CD4-positive, alpha-beta T cell treated with Interleukin-6 at 100 ng/mL for 8 hours (primary cell): ENCODE results near the gene EXOC2.

ENCODE experiments used
- DNase-seq: peaks from one replicate; pipeline ENCODE4 v3.0.0-alpha.2; 2020; ENCODE audit warnings: mixed read lengths, low spot score

The EXOC2 gene, protein sequence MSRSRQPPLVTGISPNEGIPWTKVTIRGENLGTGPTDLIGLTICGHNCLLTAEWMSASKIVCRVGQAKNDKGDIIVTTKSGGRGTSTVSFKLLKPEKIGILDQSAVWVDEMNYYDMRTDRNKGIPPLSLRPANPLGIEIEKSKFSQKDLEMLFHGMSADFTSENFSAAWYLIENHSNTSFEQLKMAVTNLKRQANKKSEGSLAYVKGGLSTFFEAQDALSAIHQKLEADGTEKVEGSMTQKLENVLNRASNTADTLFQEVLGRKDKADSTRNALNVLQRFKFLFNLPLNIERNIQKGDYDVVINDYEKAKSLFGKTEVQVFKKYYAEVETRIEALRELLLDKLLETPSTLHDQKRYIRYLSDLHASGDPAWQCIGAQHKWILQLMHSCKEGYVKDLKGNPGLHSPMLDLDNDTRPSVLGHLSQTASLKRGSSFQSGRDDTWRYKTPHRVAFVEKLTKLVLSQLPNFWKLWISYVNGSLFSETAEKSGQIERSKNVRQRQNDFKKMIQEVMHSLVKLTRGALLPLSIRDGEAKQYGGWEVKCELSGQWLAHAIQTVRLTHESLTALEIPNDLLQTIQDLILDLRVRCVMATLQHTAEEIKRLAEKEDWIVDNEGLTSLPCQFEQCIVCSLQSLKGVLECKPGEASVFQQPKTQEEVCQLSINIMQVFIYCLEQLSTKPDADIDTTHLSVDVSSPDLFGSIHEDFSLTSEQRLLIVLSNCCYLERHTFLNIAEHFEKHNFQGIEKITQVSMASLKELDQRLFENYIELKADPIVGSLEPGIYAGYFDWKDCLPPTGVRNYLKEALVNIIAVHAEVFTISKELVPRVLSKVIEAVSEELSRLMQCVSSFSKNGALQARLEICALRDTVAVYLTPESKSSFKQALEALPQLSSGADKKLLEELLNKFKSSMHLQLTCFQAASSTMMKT

GRCh38 chr6:692858-693722 is at the start of gene EXOC2:
EXOC2 (minus strand) TSS chr6:693139; CDS start chr6:637818, 55,321 bp downstream.
- DNase-seq = peak; percentile 78

DNA sequence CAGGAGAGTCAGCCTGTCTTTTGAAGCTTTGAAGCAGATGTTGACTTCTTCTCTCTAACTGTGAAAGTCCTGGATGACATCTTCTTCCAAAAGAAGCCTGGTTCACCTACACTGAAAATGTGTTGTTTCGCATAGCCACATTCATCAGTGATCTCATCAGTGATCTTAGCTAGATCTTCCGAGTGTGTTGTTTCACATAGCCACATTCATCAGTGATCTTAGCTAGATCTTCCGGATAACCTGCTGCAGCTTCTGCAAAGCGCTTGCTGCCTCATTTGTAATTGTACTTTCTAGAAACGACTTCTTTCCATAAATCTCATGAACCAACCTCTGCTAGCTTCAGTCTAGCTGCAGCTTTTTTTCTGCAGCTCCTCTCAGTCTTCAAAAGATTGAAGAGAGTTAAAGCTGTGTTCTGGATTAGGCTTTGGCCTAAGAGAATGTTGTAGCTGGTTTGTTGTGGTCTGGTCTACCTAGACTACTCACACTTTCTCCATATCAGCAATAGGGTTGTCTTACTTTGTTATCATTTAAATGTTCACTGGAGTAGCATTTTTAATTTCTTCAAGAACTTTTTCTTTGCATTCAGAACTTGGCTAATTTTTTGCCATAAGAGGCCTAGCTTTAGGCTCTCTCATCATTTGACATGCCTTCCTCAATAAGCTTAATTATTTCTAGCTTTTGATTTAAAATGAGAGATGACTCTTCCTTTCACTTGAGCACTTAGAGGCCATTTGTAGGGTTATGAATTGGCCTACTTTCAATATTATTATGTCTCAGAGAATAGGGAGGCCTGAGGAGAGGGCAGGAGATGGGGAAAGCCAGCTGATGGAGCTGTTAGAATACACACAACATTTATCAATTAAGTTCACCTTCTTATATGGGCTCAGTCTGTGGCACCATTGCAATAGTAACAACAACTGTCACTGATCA is 48.7 kb upstream of the EXOC2 start:
- no peak for DNase-seq

DNA sequence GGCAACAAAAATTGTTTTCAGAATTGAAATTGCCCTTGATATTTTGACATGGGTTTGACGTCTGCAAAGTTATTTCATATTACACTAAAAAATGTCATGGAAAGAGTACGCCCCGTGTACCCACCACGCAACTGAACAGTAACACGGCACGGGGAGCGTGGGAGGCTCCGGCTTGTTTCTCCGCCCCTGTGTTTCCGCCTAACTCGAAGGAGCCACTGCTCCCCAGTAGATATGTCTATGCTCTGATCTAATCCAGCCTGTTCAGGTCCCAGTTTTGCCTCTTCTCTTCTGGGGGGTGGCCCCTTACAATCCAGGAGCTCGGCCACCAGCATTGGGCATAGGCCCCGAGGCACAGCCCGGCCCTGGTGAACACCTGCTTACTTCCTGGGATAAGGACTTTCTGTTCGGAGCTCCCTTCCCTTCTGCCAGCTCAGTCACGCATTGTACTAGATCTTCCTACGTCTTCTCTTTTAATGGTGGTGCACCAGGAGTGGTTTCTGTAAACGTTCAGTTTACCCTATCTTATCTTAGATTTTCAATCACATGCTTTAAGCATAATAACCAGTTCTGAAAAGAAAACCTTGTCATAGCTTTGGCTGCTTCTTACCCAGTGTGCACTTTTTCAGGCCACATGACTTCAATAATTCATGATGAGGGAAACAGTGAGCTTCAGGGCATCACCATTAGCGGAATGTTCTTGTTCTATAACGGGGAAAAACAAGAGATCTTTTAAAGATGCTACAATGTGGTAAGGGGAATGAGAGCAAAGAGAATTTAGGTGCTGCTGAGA is 43.9 kb upstream of the EXOC2 start:
- no peak for DNase-seq

- DNase-seq = no peak
Observed at GRCh38 chr6:733431-734219, 40.7 kb upstream of the EXOC2 start.

- DNase-seq = no peak
Observed at GRCh38 chr6:731924-732323, 39.0 kb upstream of the EXOC2 start.

DNA sequence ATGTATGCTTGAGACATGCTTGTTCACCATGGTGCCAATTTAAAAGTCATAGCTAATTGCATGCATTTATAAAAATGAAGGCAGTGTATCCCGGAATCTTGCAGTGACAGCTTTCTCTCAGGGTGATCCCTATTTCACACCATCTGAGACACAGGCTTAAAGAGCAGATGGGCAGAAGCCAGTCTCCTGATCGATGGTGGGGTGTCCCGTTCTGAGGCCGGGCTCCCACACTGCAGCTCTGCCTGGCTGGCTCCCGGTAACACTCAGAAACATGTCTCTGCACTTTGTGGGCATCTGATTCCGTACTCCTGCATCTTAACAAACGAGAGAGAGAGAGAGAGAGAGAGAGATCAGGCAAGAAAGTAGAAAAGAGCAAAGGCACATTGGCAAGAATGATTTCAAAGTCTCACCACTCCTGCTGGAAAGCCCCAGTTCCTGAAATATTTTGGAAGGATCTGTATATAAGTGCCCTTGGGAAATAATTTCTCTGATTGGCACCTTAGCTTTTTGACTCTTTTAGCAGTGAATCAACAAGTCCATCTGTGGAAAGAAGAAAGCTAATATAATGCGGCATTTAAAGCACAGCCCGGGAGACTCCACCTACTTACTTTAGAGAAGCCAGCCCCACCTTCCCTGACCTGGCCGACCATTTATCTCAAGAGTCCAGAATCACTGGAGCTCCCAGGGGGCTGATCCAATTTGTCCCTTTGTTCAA is 36.8 kb upstream of the EXOC2 start:
- no peak for DNase-seq

DNA sequence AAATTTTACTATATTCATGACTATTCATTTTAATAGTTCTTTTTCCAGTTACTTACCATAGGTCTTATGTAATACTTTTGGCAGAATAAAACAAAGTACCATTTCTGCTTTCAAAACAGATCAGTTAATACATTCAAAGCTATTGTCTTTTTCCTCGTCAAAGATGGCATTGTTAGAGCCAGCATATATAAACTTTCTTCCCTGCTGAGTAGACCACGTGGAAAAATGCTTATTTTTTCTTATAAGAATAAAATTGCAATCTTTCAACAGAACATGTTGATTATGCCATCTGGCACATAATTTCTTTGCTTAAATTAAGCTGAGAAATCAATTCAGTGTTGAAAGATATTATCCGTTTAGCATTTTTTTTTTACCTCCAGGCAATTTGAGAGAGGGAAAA is 34.9 kb upstream of the EXOC2 start:
- no peak for DNase-seq

DNA sequence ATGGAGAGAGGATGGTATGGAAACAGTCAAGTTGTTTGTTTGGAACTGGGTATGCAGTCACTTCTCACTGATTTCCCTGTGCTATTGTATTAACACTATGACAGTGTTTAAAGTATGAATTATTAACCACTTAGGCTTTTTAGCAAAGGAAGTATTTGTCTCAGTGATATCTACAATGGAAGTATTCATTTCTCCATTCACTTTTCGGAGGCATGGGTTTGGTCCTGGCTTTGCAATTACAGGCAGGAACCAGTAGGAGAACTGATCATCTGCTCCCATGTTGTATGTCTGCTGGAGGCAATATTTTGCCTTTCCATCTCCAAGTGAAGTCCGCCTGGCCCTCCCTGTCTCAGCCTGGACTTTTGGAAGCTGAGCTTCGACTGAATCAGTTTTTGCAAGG is 30.6 kb upstream of the EXOC2 start:
- DNase-seq = no peak

GRCh38 chr6:722608-723007 is 29.7 kb upstream of the EXOC2 start:
- DNase-seq = no peak

- peak; percentile 71 for DNase-seq
Observed at GRCh38 chr6:722077-722524, 29.2 kb upstream of the EXOC2 start.

GRCh38 chr6:718345-718744 is 25.4 kb upstream of the EXOC2 start:
- DNase-seq = no peak

GRCh38 chr6:717135-717534 is 24.2 kb upstream of the EXOC2 start:
- no peak for DNase-seq

DNA sequence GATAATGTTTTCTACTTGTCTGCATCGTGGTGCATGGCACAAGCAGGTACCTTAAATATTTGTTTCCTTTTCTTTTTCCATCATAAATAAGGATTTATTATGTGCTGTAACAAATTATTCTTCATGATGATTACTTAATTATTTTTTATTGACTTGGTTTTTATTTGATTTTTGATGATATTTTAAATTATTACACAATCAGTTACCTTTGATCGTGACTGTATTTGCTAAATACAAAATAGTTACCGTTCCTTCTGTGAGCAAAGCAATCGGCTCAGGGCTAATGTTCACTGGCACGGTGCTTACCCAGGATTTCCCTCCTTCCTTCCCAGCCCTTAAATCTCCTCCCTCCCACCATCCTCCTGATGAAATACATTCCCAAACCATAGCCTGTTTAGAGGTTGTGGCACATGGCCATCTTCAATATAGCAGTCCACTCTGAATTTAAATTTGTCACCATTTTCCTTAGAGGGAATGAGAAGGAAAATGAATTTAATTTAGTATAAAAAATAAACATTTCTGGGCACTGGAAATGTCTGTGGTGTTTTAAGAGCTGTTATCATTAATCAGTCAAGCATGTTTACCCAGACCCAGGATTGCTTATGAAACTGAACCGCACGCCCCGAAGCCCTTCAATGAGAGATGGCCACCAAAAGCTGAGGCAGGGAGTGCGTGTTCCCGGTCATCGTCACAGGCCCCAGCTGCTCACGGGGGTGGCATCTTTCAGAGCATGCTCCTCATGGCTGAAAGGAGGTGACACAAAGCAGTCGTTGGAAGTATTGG is 23.0 kb upstream of the EXOC2 start:
- no peak for DNase-seq

DNA sequence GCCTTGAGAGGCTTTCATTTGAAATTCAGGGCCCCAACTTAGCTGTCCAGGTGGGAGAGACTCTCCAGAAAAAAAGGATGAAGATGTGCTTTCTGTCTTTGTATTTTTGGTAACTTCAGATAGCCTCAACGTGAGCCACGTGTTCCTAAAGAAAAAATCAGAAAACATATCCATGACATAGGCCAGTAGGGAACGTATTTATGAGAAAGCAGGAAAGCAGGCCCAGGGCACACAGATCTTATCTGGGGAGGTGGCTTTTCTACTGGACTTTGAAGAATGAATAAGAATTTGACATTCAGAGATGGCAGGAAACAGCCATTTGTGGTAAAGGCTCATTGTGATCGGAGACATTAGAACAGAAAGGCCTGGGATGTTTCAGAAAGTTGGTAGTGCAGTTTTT is 21.2 kb upstream of the EXOC2 start:
- no peak for DNase-seq

DNA sequence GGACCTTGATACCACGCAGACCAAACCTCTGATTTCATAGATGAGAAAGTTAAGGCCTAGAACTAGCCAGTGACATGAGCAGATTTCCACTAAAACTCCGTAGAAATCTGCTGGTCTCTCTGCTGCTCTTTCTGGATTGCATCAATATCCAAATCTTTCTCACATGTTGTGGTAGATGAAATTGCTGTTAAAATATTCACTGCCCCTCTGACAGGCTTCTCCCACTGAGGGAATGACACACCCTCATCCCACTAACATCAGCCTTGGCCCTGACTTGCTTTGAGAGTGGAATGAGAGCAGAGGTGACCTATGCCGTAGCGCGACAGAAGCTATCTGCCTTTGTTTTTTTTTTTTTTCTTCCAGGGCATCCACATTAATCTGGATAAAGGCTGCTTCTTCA is 20.4 kb upstream of the EXOC2 start:
- no peak for DNase-seq

GRCh38 chr6:712805-713204 is 19.9 kb upstream of the EXOC2 start:
- DNase-seq = no peak

DNA sequence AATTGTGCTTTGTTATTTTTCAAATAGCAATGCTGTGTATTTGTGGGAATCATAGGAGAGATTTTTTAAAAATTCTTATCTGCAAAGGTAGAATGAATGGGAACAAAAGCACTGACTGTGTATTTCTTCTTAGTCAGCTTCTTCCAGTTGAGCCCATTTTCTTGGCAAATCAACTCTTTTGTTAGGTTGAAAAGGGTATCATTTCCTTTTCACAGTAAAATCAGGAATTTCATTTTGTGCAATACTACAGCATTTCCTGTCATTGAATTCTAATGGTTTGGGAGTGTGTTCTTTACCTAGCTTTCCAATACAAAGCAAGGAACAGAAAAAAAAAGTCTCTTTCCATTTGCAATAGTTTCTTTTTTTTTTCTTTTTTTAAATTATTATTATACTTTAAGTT is 19.0 kb upstream of the EXOC2 start:
- DNase-seq = no peak
